Lung (tissue), 12 donors: ENCODE results near the gene FHOD3. TPM values are rescaled to one million over a fixed set of nuclear protein-coding genes. Genes with fewer than 3 reads are reported as not detected.
A peak's percentile ranks its signal among the peaks of the same experiment; 100 is the strongest.

ENCODE experiments used
- ATAC-seq: fragments of 200-7000 bp; cut with Tn5 transposase; one replicate; pipeline ENCODE4 v1.9.1; 2020; ENCODE audit warnings: moderate number of reproducible peaks; ENCODE audit not compliant: insufficient read depth, low FRiP score
- DNase-seq, 3 donors: peaks; one replicate each; pipeline ENCODE4 v3.0.0-alpha.2; 2013 to 2017
- H3K27ac ChIP-seq, 2 donors: one replicate each; pipeline ENCODE4 v1.5.1; 2013; ENCODE audit warnings: mild to moderate bottlenecking in 2 of 2, moderate library complexity in 2 of 2, control low read depth in 1 of 2, inconsistent platforms in 1 of 2, low read depth in 1 of 2, low read length in 1 of 2
- H3K27me3 ChIP-seq, 3 donors: one replicate each; pipeline ENCODE4 v1.5.1; 2013; ENCODE audit warnings: low read length in 2 of 3; ENCODE audit not compliant: control insufficient read depth in 3 of 3, insufficient read depth in 3 of 3
- H3K36me3 ChIP-seq, 4 donors: one replicate each; pipeline ENCODE4 v1.5.1; 2013; ENCODE audit warnings: low read length in 4 of 4, mild to moderate bottlenecking in 1 of 4, moderate library complexity in 1 of 4; ENCODE audit not compliant: control insufficient read depth in 4 of 4, insufficient read depth in 4 of 4
- H3K4me1 ChIP-seq, 5 donors: one replicate each; pipeline ENCODE4 v1.5.1; 2013; ENCODE audit warnings: low read length in 5 of 5, mild to moderate bottlenecking in 2 of 5, moderate library complexity in 1 of 5; ENCODE audit not compliant: control insufficient read depth in 5 of 5, insufficient read depth in 5 of 5
- H3K4me3 ChIP-seq: one replicate; pipeline ENCODE4 v1.5.1; 2013; ENCODE audit warnings: mild to moderate bottlenecking, control low read depth, moderate library complexity
- H3K9ac ChIP-seq, 2 donors: one replicate each; pipeline ENCODE4 v1.5.1; 2013; ENCODE audit warnings: low read length in 2 of 2, control low read depth in 1 of 2; ENCODE audit not compliant: insufficient read depth in 1 of 2
- H3K9me3 ChIP-seq, 4 donors: one replicate each; pipeline ENCODE4 v1.5.1; 2013; ENCODE audit warnings: low read length in 3 of 4, mild to moderate bottlenecking in 1 of 4, moderate library complexity in 1 of 4; ENCODE audit not compliant: control insufficient read depth in 4 of 4, insufficient read depth in 3 of 4
- WGBS, 2 donors: extraction: QIAGEN DNeasy Blood & Tissue Kit; methylation state at CpG; one replicate each; pipeline ENCODE4 v1.1.7; 2013; 5-methylcytosine and 5-hydroxymethylcytosine counted together
- polyA plus RNA-seq, 2 donors: library from polyadenylated mRNA; stranded (reverse); fragments of 200-250 nt; gene quantifications; one replicate each; pipeline ENCODE4 v1.2.1, GENCODE V29; 2013
- total RNA-seq, 2 donors: library from RNA; depleted of rRNA in 1 of 2; stranded (reverse); fragments of >200 nt in 1 of 2; gene quantifications; one replicate each; pipeline ENCODE4 v1.2.1, GENCODE V29; 2014 to 2021
- TF ChIP-seq, protein P1 (sequence below): IDR thresholded peaks from 2 replicates; pipeline ENCODE4 v1.5.1; 2012; ENCODE audit warnings: mild to moderate bottlenecking; ENCODE audit errors: control extremely low read depth, extremely low read depth
- donor health status: control.
- donor health status: control.
- donor health status: Bipolar disorder and iron deficiency.
- donor health status: healthy.
- donor health status: DM: yes; HTN: yes; CAD: no.

The FHOD3 gene
- total and polyA plus RNA-seq, 4 donors = 1.0 to 7.4 (median 2.9) TPM

GRCh38 chr18:36377626-36378025 lies 80.1 kb downstream of the FHOD3 start:
- TF ChIP-seq, protein P1, sequence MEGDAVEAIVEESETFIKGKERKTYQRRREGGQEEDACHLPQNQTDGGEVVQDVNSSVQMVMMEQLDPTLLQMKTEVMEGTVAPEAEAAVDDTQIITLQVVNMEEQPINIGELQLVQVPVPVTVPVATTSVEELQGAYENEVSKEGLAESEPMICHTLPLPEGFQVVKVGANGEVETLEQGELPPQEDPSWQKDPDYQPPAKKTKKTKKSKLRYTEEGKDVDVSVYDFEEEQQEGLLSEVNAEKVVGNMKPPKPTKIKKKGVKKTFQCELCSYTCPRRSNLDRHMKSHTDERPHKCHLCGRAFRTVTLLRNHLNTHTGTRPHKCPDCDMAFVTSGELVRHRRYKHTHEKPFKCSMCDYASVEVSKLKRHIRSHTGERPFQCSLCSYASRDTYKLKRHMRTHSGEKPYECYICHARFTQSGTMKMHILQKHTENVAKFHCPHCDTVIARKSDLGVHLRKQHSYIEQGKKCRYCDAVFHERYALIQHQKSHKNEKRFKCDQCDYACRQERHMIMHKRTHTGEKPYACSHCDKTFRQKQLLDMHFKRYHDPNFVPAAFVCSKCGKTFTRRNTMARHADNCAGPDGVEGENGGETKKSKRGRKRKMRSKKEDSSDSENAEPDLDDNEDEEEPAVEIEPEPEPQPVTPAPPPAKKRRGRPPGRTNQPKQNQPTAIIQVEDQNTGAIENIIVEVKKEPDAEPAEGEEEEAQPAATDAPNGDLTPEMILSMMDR = no peak
- DNase-seq = no peak
- H3K27ac ChIP-seq = no peak overlapping the region
- no peak overlapping the region for H3K9ac ChIP-seq
- no peak overlapping the region for H3K4me3 ChIP-seq
- H3K27me3 ChIP-seq = no peaks in the 10 kb centered on the region
- H3K9me3 ChIP-seq = peaks cover 0 to 2% (median 0%) of the 10 kb centered on the region in 4 donors
- 77 to 93% methylated on average over 3 of the region's 3 CpGs for WGBS, 2 donors
- ATAC-seq = no peak
- H3K36me3 ChIP-seq = no peaks in the 10 kb centered on the region
- H3K4me1 ChIP-seq = peaks cover 0 to 4% (median 0%) of the 10 kb centered on the region in 5 donors

- Histone ChIP-seq H3K27me3 (no peaks in the 10 kb centered on the region), H3K36me3 (no peaks in the 10 kb centered on the region), H3K9me3 (peaks cover 0 to 2% (median 0%) of the 10 kb centered on the region in 4 donors), H3K9ac (no peak overlapping the region), H3K4me1 (peaks cover 0 to 4% (median 0%) of the 10 kb centered on the region in 5 donors), H3K4me3 (no peak overlapping the region), H3K27ac (no peak overlapping the region)
- no peak for ATAC-seq
- no peak for DNase-seq
- 66 to 72% methylated on average over 2 of the region's 2 CpGs for WGBS, 2 donors
- TF ChIP-seq, protein P1 = no peak
Observed at GRCh38 chr18:36378205-36378604, 80.7 kb downstream of the FHOD3 start.

DNA sequence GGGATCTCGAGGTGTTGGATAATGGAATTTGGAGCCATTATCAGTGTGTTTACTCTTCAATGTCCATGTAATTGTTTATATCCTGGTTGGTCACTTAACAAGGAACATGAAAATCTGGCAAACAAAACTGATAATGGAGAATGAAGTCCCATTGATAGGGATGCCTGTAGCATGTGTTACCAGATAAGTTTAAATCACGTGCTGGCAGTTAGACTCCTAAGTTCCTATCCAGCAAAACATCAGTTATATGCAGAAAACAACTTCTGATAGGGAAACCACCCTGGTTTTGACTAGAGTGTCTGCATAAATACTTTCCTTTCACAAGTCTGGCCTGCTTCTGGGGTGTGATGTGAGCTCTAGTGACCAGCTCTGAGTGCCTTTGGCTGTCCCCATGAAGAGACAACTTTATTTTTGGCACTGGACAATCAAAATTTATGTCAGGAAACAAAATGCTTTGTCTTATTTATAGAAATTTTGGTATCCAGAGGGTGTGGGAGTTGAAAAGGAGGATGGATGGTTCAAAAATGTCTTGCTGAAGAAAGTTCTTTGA lies 82.0 kb downstream of the FHOD3 start:
- Histone ChIP-seq H3K4me3 (no peak overlapping the region), H3K27me3 (no peaks in the 10 kb centered on the region), H3K9ac (no peak overlapping the region), H3K27ac (no peak overlapping the region), H3K36me3 (no peaks in the 10 kb centered on the region), H3K9me3 (peaks cover 0 to 2% (median 0%) of the 10 kb centered on the region in 4 donors), H3K4me1 (peaks cover 0 to 4% (median 0%) of the 10 kb centered on the region in 5 donors)
- DNase-seq (peak in 2 of 3 donors; percentile 8 to 18), ATAC-seq (no peak)
- WGBS, 2 donors = 45 to 65% methylated on average over 2 of the region's 2 CpGs
- TF ChIP-seq, protein P1 = no peak
